Stimulated activated naive CD8-positive, alpha-beta T cell treated with anti-CD3 and anti-CD28 coated beads, Interleukin-15, amount 100 ng/mL, for 72 hours (primary cell): ENCODE measurements around the gene FOXN3.
"Not testable (repeated sequence)": the region's sequence is repeated elsewhere in the genome, so short reads cannot be mapped to it uniquely, and the experiment has no call there.

ENCODE experiments used
- ATAC-seq: fragments of 150-1000 bp; cut with Tn5 transposase; 2 replicates; pipeline ENCODE4 v1.10.0; 2021; ENCODE audit warnings: mild to moderate bottlenecking, moderate library complexity
- DNase-seq, 2 donors: peaks; one replicate each; pipeline ENCODE4 v3.0.0; 2021 to 2022
- H3K27ac Mint-ChIP-seq, 2 donors: one replicate each; pipeline ENCODE4 v1.8.0; 2022; ENCODE audit warnings: mild to moderate bottlenecking in 2 of 2, mixed read lengths in 2 of 2, moderate library complexity in 2 of 2
- H3K27me3 Mint-ChIP-seq: one replicate; pipeline ENCODE4 v1.8.0; 2022; ENCODE audit warnings: mixed read lengths
- H3K4me1 Mint-ChIP-seq: one replicate; pipeline ENCODE4 v1.8.0; 2022; ENCODE audit warnings: mild to moderate bottlenecking, mixed read lengths
- H3K4me3 Mint-ChIP-seq, 2 donors: one replicate each; pipeline ENCODE4 v1.8.0; 2022; ENCODE audit warnings: mild to moderate bottlenecking in 2 of 2, mixed read lengths in 2 of 2, moderate library complexity in 1 of 2
- H3K9me3 Mint-ChIP-seq, 2 donors: one replicate each; pipeline ENCODE4 v1.8.0; 2022; ENCODE audit warnings: mixed read lengths in 2 of 2

FOXN3 gene

GRCh38 chr14:89171168-89171567 lies 245.9 kb downstream of the FOXN3 start:
- Mint-ChIP-seq H3K27me3 (no peaks in the 10 kb centered on the region), H3K9me3 (peaks cover 10 to 24% of the 10 kb centered on the region in 2 donors), H3K27ac (no peak overlapping the region), H3K4me1 (peaks cover under 1% of the 10 kb centered on the region), H3K4me3 (no peak overlapping the region)
- DNase-seq, result no peak
- ATAC-seq, result no peak

GRCh38 chr14:89167705-89168104 lies 249.3 kb downstream of the FOXN3 start:
- DNase-seq (no peak), ATAC-seq (no peak)
- Mint-ChIP-seq H3K4me1 (peaks cover 20% of the 10 kb centered on the region), H3K27me3 (no peaks in the 10 kb centered on the region), H3K27ac (no peak overlapping the region), H3K9me3 (peaks cover 5 to 13% of the 10 kb centered on the region in 2 donors), H3K4me3 (no peak overlapping the region)

GRCh38 chr14:89166633-89167032 lies 250.4 kb downstream of the FOXN3 start:
- Mint-ChIP-seq H3K4me3 (no peak overlapping the region), H3K4me1 (peaks cover 20% of the 10 kb centered on the region), H3K27ac (no peak overlapping the region), H3K27me3 (no peaks in the 10 kb centered on the region), H3K9me3 (peaks cover 0 to 8% of the 10 kb centered on the region in 2 donors)
- DNase-seq (no peak), ATAC-seq (no peak)

GRCh38 chr14:89165189-89166181 lies 251.5 kb downstream of the FOXN3 start:
- Mint-ChIP-seq H3K27ac (peak overlapping the region; percentile 86 to 87), H3K4me1 (peaks cover 20% of the 10 kb centered on the region), H3K27me3 (no peaks in the 10 kb centered on the region), H3K4me3 (peak overlapping the region in 1 of 2 donors; percentile 33), H3K9me3 (peaks cover 0 to 8% of the 10 kb centered on the region in 2 donors)
- ATAC-seq (peak; percentile 23), DNase-seq (no peak)

- DNase-seq, result no peak
- ATAC-seq, result peak; percentile 26
- H3K4me1 Mint-ChIP-seq, result peaks cover 20% of the 10 kb centered on the region
- peak overlapping the region in 1 of 2 donors; percentile 91 for H3K27ac Mint-ChIP-seq
- H3K9me3 Mint-ChIP-seq, result peaks cover 0 to 8% of the 10 kb centered on the region in 2 donors
- H3K4me3 Mint-ChIP-seq, result no peak overlapping the region
- H3K27me3 Mint-ChIP-seq, result no peaks in the 10 kb centered on the region
Measured at GRCh38 chr14:89164168-89165073, 252.6 kb downstream of the FOXN3 start.

- ATAC-seq, result no peak
- peaks cover 20% of the 10 kb centered on the region for H3K4me1 Mint-ChIP-seq
Measured at GRCh38 chr14:89163031-89163636, 253.9 kb downstream of the FOXN3 start.

GRCh38 chr14:89162586-89162985 lies 254.4 kb downstream of the FOXN3 start:
- Mint-ChIP-seq H3K27me3 (no peaks in the 10 kb centered on the region), H3K27ac (no peak overlapping the region), H3K4me1 (peaks cover 20% of the 10 kb centered on the region)

More at GRCh38 chr14:89163031-89163636, 253.9 kb downstream of the FOXN3 start:
- H3K9me3 Mint-ChIP-seq, result no peaks in the 10 kb centered on the region
- H3K4me3 Mint-ChIP-seq, result no peak overlapping the region
- H3K27me3 Mint-ChIP-seq, result no peaks in the 10 kb centered on the region
- peak overlapping the region in 1 of 2 donors; percentile 40 for H3K27ac Mint-ChIP-seq
- no peak for DNase-seq

GRCh38 chr14:89160437-89160836 lies 256.6 kb downstream of the FOXN3 start:
- DNase-seq, result no peak
- peaks cover 12% of the 10 kb centered on the region for H3K4me1 Mint-ChIP-seq
- no peaks in the 10 kb centered on the region for H3K9me3 Mint-ChIP-seq

More at GRCh38 chr14:89162586-89162985, 254.4 kb downstream of the FOXN3 start:
- no peak for ATAC-seq
- H3K4me3 Mint-ChIP-seq, result no peak overlapping the region
- no peaks in the 10 kb centered on the region for H3K9me3 Mint-ChIP-seq
- DNase-seq, result no peak

GRCh38 chr14:89158701-89159100 lies 258.3 kb downstream of the FOXN3 start:
- H3K9me3 Mint-ChIP-seq, result no peaks in the 10 kb centered on the region
- H3K27me3 Mint-ChIP-seq, result no peaks in the 10 kb centered on the region
- no peak for ATAC-seq
- no peak overlapping the region for H3K27ac Mint-ChIP-seq
- H3K4me3 Mint-ChIP-seq, result no peak overlapping the region
- no peaks in the 10 kb centered on the region for H3K4me1 Mint-ChIP-seq
- DNase-seq, result no peak

More at GRCh38 chr14:89160437-89160836, 256.6 kb downstream of the FOXN3 start:
- Mint-ChIP-seq H3K27me3 (no peaks in the 10 kb centered on the region), H3K4me3 (no peak overlapping the region), H3K27ac (peak overlapping the region in 1 of 2 donors; percentile 3)
- no peak for ATAC-seq

GRCh38 chr14:89158104-89158503 lies 258.9 kb downstream of the FOXN3 start:
- not testable (repeated sequence) for H3K4me1 Mint-ChIP-seq, H3K4me3 Mint-ChIP-seq, H3K9me3 Mint-ChIP-seq, DNase-seq, ATAC-seq, H3K27me3 Mint-ChIP-seq, H3K27ac Mint-ChIP-seq

- ATAC-seq, result no peak
- no peak overlapping the region for H3K27ac Mint-ChIP-seq
- no peaks in the 10 kb centered on the region for H3K27me3 Mint-ChIP-seq
- H3K4me3 Mint-ChIP-seq, result no peak overlapping the region
- no peak for DNase-seq
- H3K9me3 Mint-ChIP-seq, result peaks cover 4 to 19% of the 10 kb centered on the region in 2 donors
- H3K4me1 Mint-ChIP-seq, result no peaks in the 10 kb centered on the region
Measured at GRCh38 chr14:89155491-89155890, 261.5 kb downstream of the FOXN3 start.

GRCh38 chr14:89151693-89152092 lies 265.3 kb downstream of the FOXN3 start:
- not testable (repeated sequence) for H3K27me3 Mint-ChIP-seq, DNase-seq, H3K4me3 Mint-ChIP-seq, ATAC-seq, H3K27ac Mint-ChIP-seq, H3K4me1 Mint-ChIP-seq
- peaks cover 4 to 19% of the 10 kb centered on the region in 2 donors for H3K9me3 Mint-ChIP-seq

- peaks cover 0 to under 1% of the 10 kb centered on the region in 2 donors for H3K9me3 Mint-ChIP-seq
- H3K4me1 Mint-ChIP-seq, result no peaks in the 10 kb centered on the region
- no peak overlapping the region for H3K4me3 Mint-ChIP-seq
- no peaks in the 10 kb centered on the region for H3K27me3 Mint-ChIP-seq
- DNase-seq (no peak), ATAC-seq (no peak)
- no peak overlapping the region for H3K27ac Mint-ChIP-seq
Measured at GRCh38 chr14:89146274-89146673, 270.8 kb downstream of the FOXN3 start.

- peaks cover 6% of the 10 kb centered on the region for H3K4me1 Mint-ChIP-seq
- DNase-seq, result no peak
- no peaks in the 10 kb centered on the region for H3K27me3 Mint-ChIP-seq
- no peaks in the 10 kb centered on the region for H3K9me3 Mint-ChIP-seq
- ATAC-seq, result no peak
- H3K4me3 Mint-ChIP-seq, result no peak overlapping the region
- H3K27ac Mint-ChIP-seq, result no peak overlapping the region
Measured at GRCh38 chr14:89144642-89145041, 272.4 kb downstream of the FOXN3 start.

GRCh38 chr14:89144066-89144465 lies 273.0 kb downstream of the FOXN3 start:
- Mint-ChIP-seq H3K4me3 (no peak overlapping the region), H3K27me3 (no peaks in the 10 kb centered on the region), H3K9me3 (no peaks in the 10 kb centered on the region), H3K27ac (no peak overlapping the region), H3K4me1 (peaks cover 6% of the 10 kb centered on the region)
- DNase-seq, result no peak
- no peak for ATAC-seq
